Central memory CD8-positive, alpha-beta T cell (primary cell): Measurements from ENCODE around the gene ZNF697.

Experiments
- ATAC-seq: fragments of 150-1000 bp; cut with Tn5 transposase; replicated peaks from 2 replicates; pipeline ENCODE4 v1.10.0; 2022; ENCODE audit warnings: mild to moderate bottlenecking, moderate FRiP score, moderate number of reproducible peaks; ENCODE audit not compliant: poor library complexity, severe bottlenecking; ENCODE audit errors: extremely low read depth
- DNase-seq, 2 donors: peaks; one replicate each; pipeline ENCODE4 v3.0.0; 2021; ENCODE audit warnings: low spot score in 2 of 2
- H3K27ac Mint-ChIP-seq: one replicate; pipeline ENCODE4 v1.8.0; 2022; ENCODE audit warnings: low read depth, mild to moderate bottlenecking, moderate library complexity, mixed read lengths
- H3K27me3 Mint-ChIP-seq: one replicate; pipeline ENCODE4 v1.8.0; 2022; ENCODE audit warnings: mixed read lengths
- H3K36me3 Mint-ChIP-seq: one replicate; pipeline ENCODE4 v1.8.0; 2022; ENCODE audit warnings: mild to moderate bottlenecking, moderate library complexity, mixed read lengths; ENCODE audit not compliant: insufficient read depth
- H3K4me1 Mint-ChIP-seq: one replicate; pipeline ENCODE4 v1.8.0; 2022; ENCODE audit warnings: mixed read lengths
- H3K4me3 Mint-ChIP-seq: one replicate; pipeline ENCODE4 v1.8.0; 2022; ENCODE audit warnings: mild to moderate bottlenecking, moderate library complexity, mixed read lengths
- H3K9me3 Mint-ChIP-seq: one replicate; pipeline ENCODE4 v1.8.0; 2022; ENCODE audit warnings: mixed read lengths

The ZNF697 gene

GRCh38 chr1:119635811-119636390 lies 12.2 kb downstream of the ZNF697 start:
- Mint-ChIP-seq H3K9me3 (no peaks in the 10 kb centered on the region), H3K36me3 (no peaks in the 10 kb centered on the region), H3K4me3 (no peak overlapping the region), H3K4me1 (no peaks in the 10 kb centered on the region), H3K27ac (no peak overlapping the region), H3K27me3 (peaks cover 36% of the 10 kb centered on the region)
- DNase-seq (no peak), ATAC-seq (no peak)

GRCh38 chr1:119634016-119634415 lies 14.1 kb downstream of the ZNF697 start:
- DNase-seq (no peak), ATAC-seq (no peak)
- Mint-ChIP-seq H3K9me3 (no peaks in the 10 kb centered on the region), H3K27ac (no peak overlapping the region), H3K27me3 (peaks cover 51% of the 10 kb centered on the region), H3K4me3 (no peak overlapping the region), H3K36me3 (no peaks in the 10 kb centered on the region), H3K4me1 (no peaks in the 10 kb centered on the region)

GRCh38 chr1:119633575-119633974 lies 14.5 kb downstream of the ZNF697 start:
- DNase-seq = no peak
- no peak overlapping the region for H3K4me3 Mint-ChIP-seq
- H3K9me3 Mint-ChIP-seq = no peaks in the 10 kb centered on the region
- no peak overlapping the region for H3K27ac Mint-ChIP-seq
- no peak for ATAC-seq
- H3K36me3 Mint-ChIP-seq = no peaks in the 10 kb centered on the region
- no peaks in the 10 kb centered on the region for H3K4me1 Mint-ChIP-seq
- peaks cover 56% of the 10 kb centered on the region for H3K27me3 Mint-ChIP-seq

GRCh38 chr1:119632841-119633240 lies 15.2 kb downstream of the ZNF697 start:
- no peak overlapping the region for H3K4me3 Mint-ChIP-seq
- ATAC-seq = no peak
- no peak overlapping the region for H3K27ac Mint-ChIP-seq
- no peaks in the 10 kb centered on the region for H3K9me3 Mint-ChIP-seq
- no peak for DNase-seq
- H3K36me3 Mint-ChIP-seq = no peaks in the 10 kb centered on the region
- H3K27me3 Mint-ChIP-seq = peaks cover 63% of the 10 kb centered on the region
- no peaks in the 10 kb centered on the region for H3K4me1 Mint-ChIP-seq

- no peak for ATAC-seq
- no peaks in the 10 kb centered on the region for H3K9me3 Mint-ChIP-seq
- H3K27me3 Mint-ChIP-seq = peaks cover 70% of the 10 kb centered on the region
- H3K27ac Mint-ChIP-seq = no peak overlapping the region
- no peaks in the 10 kb centered on the region for H3K36me3 Mint-ChIP-seq
- H3K4me1 Mint-ChIP-seq = no peaks in the 10 kb centered on the region
- DNase-seq = no peak
- no peak overlapping the region for H3K4me3 Mint-ChIP-seq
Measured at GRCh38 chr1:119632103-119632490, 16.0 kb downstream of the ZNF697 start.

- H3K9me3 Mint-ChIP-seq = no peaks in the 10 kb centered on the region
- H3K36me3 Mint-ChIP-seq = no peaks in the 10 kb centered on the region
- DNase-seq = no peak
- H3K4me1 Mint-ChIP-seq = no peaks in the 10 kb centered on the region
- no peak overlapping the region for H3K4me3 Mint-ChIP-seq
- ATAC-seq = no peak
- peaks cover 75% of the 10 kb centered on the region for H3K27me3 Mint-ChIP-seq
- H3K27ac Mint-ChIP-seq = no peak overlapping the region
Measured at GRCh38 chr1:119631433-119632102, 16.5 kb downstream of the ZNF697 start.

GRCh38 chr1:119631086-119631432 lies 17.0 kb downstream of the ZNF697 start:
- Mint-ChIP-seq H3K27ac (no peak overlapping the region), H3K4me3 (no peak overlapping the region), H3K27me3 (peaks cover 80% of the 10 kb centered on the region), H3K9me3 (no peaks in the 10 kb centered on the region), H3K4me1 (no peaks in the 10 kb centered on the region), H3K36me3 (no peaks in the 10 kb centered on the region)
- DNase-seq (no peak), ATAC-seq (no peak)

GRCh38 chr1:119626841-119627240 lies 21.2 kb downstream of the ZNF697 start:
- Mint-ChIP-seq H3K9me3 (no peaks in the 10 kb centered on the region), H3K27me3 (peaks cover 65% of the 10 kb centered on the region), H3K4me1 (no peaks in the 10 kb centered on the region), H3K4me3 (no peak overlapping the region), H3K36me3 (no peaks in the 10 kb centered on the region), H3K27ac (no peak overlapping the region)
- ATAC-seq = no peak
- DNase-seq = no peak

GRCh38 chr1:119626011-119626545 lies 22.0 kb downstream of the ZNF697 start:
- ATAC-seq = no peak
- DNase-seq = no peak
- Mint-ChIP-seq H3K4me3 (no peak overlapping the region), H3K9me3 (no peaks in the 10 kb centered on the region), H3K27me3 (peaks cover 57% of the 10 kb centered on the region), H3K27ac (no peak overlapping the region), H3K36me3 (no peaks in the 10 kb centered on the region), H3K4me1 (no peaks in the 10 kb centered on the region)

- Mint-ChIP-seq H3K36me3 (no peaks in the 10 kb centered on the region), H3K4me3 (no peak overlapping the region), H3K4me1 (no peaks in the 10 kb centered on the region), H3K27me3 (peaks cover 40% of the 10 kb centered on the region), H3K27ac (no peak overlapping the region), H3K9me3 (no peaks in the 10 kb centered on the region)
- ATAC-seq (no peak), DNase-seq (no peak)
Measured at GRCh38 chr1:119623678-119624077, 24.4 kb downstream of the ZNF697 start.

- Mint-ChIP-seq H3K27me3 (peaks cover 40% of the 10 kb centered on the region), H3K9me3 (no peaks in the 10 kb centered on the region), H3K36me3 (no peaks in the 10 kb centered on the region), H3K27ac (no peak overlapping the region), H3K4me3 (no peak overlapping the region), H3K4me1 (no peaks in the 10 kb centered on the region)
- no peak for ATAC-seq
- DNase-seq = no peak
Measured at GRCh38 chr1:119623193-119623515, 24.9 kb downstream of the ZNF697 start.

GRCh38 chr1:119622311-119623192 lies 25.5 kb downstream of the ZNF697 start:
- H3K4me1 Mint-ChIP-seq = no peaks in the 10 kb centered on the region
- peaks cover 37% of the 10 kb centered on the region for H3K27me3 Mint-ChIP-seq
- H3K9me3 Mint-ChIP-seq = no peaks in the 10 kb centered on the region
- ATAC-seq (no peak), DNase-seq (no peak)
- no peaks in the 10 kb centered on the region for H3K36me3 Mint-ChIP-seq
- H3K27ac Mint-ChIP-seq = no peak overlapping the region
- H3K4me3 Mint-ChIP-seq = no peak overlapping the region

GRCh38 chr1:119621705-119622104 lies 26.4 kb downstream of the ZNF697 start:
- Mint-ChIP-seq H3K9me3 (no peaks in the 10 kb centered on the region), H3K4me3 (no peak overlapping the region), H3K4me1 (no peaks in the 10 kb centered on the region), H3K36me3 (no peaks in the 10 kb centered on the region), H3K27ac (no peak overlapping the region), H3K27me3 (peaks cover 29% of the 10 kb centered on the region)
- no peak for DNase-seq
- no peak for ATAC-seq
